T-helper 1 cell treated with Interleukin-12 subunit alpha and Interleukin-12 subunit beta and Interleukin-4 antibody, amounts not matched to agents 30 μg/mL and 1 μg/mL, for 36 hours (primary cell): ENCODE results near the gene PDE4B.
A peak's percentile ranks its signal among the peaks of the same experiment; 100 is the strongest.

Source experiments
- H3K27ac Mint-ChIP-seq: one replicate; pipeline ENCODE4 v1.8.0; 2021; ENCODE audit warnings: mild to moderate bottlenecking, mixed read lengths
- H3K27me3 Mint-ChIP-seq: one replicate; pipeline ENCODE4 v1.8.0; 2021; ENCODE audit warnings: low read depth, mixed read lengths
- H3K36me3 Mint-ChIP-seq: one replicate; pipeline ENCODE4 v1.8.0; 2021; ENCODE audit warnings: low read depth, mixed read lengths
- H3K4me1 Mint-ChIP-seq: one replicate; pipeline ENCODE4 v1.8.0; 2021; ENCODE audit warnings: low read depth, mixed read lengths
- H3K4me3 Mint-ChIP-seq: one replicate; pipeline ENCODE4 v1.8.0; 2021; ENCODE audit warnings: mild to moderate bottlenecking, moderate library complexity, mixed read lengths
- H3K9me3 Mint-ChIP-seq: one replicate; pipeline ENCODE4 v1.8.0; 2021; ENCODE audit warnings: mixed read lengths

The PDE4B gene

DNA sequence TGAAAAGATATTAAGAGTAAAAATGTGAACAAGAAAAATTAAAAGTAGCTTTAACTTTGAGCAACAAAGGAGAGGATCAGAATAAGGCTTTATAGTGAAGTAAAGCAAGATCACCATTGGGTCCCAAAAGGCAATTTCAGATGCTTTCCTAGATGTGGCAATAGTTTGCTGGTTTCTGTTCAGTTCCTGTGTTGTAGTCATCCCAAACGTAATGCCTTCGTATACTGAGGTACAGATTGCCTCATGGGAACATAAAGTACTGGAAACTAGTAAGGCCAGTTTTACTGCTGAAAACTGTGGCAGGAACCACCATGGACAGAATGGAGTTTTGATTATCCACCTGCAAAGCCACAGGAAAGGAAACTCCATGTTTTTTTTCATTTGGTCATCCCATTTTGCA, 457.8 kb downstream of the PDE4B start:
- H3K27ac Mint-ChIP-seq, result no peak overlapping the region
- H3K36me3 Mint-ChIP-seq, result no peaks in the 10 kb centered on the region
- no peak overlapping the region for H3K4me3 Mint-ChIP-seq
- peaks cover 63% of the 10 kb centered on the region for H3K4me1 Mint-ChIP-seq
- no peaks in the 10 kb centered on the region for H3K27me3 Mint-ChIP-seq
- no peaks in the 10 kb centered on the region for H3K9me3 Mint-ChIP-seq

- Mint-ChIP-seq H3K4me3 (no peak overlapping the region), H3K9me3 (no peaks in the 10 kb centered on the region), H3K36me3 (no peaks in the 10 kb centered on the region), H3K27ac (peak overlapping the region; percentile 33), H3K27me3 (no peaks in the 10 kb centered on the region), H3K4me1 (peaks cover 61% of the 10 kb centered on the region)
Observed at GRCh38 chr1:66251546-66251945, 458.9 kb downstream of the PDE4B start.

GRCh38 chr1:66253330-66253921, 460.7 kb downstream of the PDE4B start:
- Mint-ChIP-seq H3K27me3 (no peaks in the 10 kb centered on the region), H3K4me1 (peaks cover 53% of the 10 kb centered on the region), H3K27ac (no peak overlapping the region), H3K36me3 (no peaks in the 10 kb centered on the region), H3K4me3 (no peak overlapping the region), H3K9me3 (no peaks in the 10 kb centered on the region)

GRCh38 chr1:66254785-66255184, 462.1 kb downstream of the PDE4B start:
- Mint-ChIP-seq H3K27me3 (no peaks in the 10 kb centered on the region), H3K27ac (peak overlapping the region; percentile 12), H3K36me3 (no peaks in the 10 kb centered on the region), H3K4me1 (peaks cover 57% of the 10 kb centered on the region), H3K9me3 (no peaks in the 10 kb centered on the region), H3K4me3 (no peak overlapping the region)

- H3K9me3 Mint-ChIP-seq, result no peaks in the 10 kb centered on the region
- no peaks in the 10 kb centered on the region for H3K27me3 Mint-ChIP-seq
- peaks cover 66% of the 10 kb centered on the region for H3K4me1 Mint-ChIP-seq
- no peak overlapping the region for H3K27ac Mint-ChIP-seq
- peaks cover 3% of the 10 kb centered on the region for H3K36me3 Mint-ChIP-seq
- H3K4me3 Mint-ChIP-seq, result no peak overlapping the region
Observed at GRCh38 chr1:66256629-66257572, 464.2 kb downstream of the PDE4B start.

DNA sequence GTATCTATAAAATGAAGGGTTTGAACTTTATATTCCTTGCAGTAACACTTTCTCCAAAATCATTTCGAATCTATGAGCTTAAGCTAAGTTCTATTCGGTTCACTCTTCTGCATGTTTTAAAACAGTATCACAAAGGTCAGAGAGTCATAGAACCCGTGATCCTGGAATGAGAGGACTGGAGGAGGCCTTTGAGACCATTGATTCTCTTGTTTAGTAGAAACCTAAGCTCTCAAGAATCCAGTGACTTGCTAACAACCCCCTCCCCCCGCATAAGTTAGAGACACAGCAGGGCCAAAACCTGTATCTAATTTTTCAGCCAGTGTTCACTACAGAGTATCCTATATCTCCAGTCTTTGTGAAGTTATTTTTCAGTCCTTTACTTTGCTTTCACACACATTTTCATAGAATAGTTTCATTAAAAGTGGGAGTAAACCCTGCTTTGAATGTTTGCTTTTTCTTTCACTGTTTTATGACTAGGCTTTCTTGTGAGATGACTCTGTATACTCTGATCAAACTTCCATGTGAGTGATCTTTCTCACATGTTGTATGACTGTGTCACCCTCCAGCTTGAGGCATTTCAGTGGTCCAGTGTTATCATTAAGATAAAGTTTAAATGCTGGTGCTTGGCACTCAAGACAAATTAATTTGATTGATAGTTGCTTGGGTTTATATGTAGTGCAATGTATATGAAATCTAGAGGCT, 465.9 kb downstream of the PDE4B start:
- Mint-ChIP-seq H3K27me3 (no peaks in the 10 kb centered on the region), H3K9me3 (no peaks in the 10 kb centered on the region), H3K4me3 (no peak overlapping the region), H3K27ac (no peak overlapping the region), H3K36me3 (peaks cover 4% of the 10 kb centered on the region), H3K4me1 (peaks cover 71% of the 10 kb centered on the region)

GRCh38 chr1:66261364-66261763, 468.7 kb downstream of the PDE4B start:
- Mint-ChIP-seq H3K36me3 (peaks cover 4% of the 10 kb centered on the region), H3K9me3 (no peaks in the 10 kb centered on the region), H3K27ac (no peak overlapping the region), H3K4me3 (no peak overlapping the region), H3K4me1 (peaks cover 66% of the 10 kb centered on the region), H3K27me3 (no peaks in the 10 kb centered on the region)

GRCh38 chr1:66262208-66262963, 469.7 kb downstream of the PDE4B start:
- Mint-ChIP-seq H3K4me3 (no peak overlapping the region), H3K4me1 (peaks cover 67% of the 10 kb centered on the region), H3K27ac (no peak overlapping the region), H3K9me3 (no peaks in the 10 kb centered on the region), H3K27me3 (no peaks in the 10 kb centered on the region), H3K36me3 (peaks cover 4% of the 10 kb centered on the region)

DNA sequence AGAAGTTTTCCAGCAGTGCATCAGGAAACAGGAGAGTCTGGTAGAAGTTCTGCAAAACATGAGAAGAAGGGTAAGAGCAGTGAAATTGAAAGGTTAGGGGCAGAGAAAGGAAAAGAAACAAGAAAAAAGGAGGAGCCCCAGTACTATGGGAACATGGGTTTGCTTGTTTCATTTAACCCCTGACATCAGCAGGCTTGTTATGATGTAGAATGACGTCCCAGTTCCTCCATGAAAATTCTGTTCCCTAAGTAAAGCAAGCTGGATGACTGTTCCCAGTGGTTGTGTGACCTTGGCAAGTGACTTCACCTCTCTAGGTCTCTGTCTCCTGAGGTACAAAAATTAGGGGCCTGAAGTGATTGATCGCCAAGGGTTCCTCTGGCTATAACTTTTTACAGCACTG, 472.6 kb downstream of the PDE4B start:
- H3K27me3 Mint-ChIP-seq, result no peaks in the 10 kb centered on the region
- H3K27ac Mint-ChIP-seq, result no peak overlapping the region
- H3K4me1 Mint-ChIP-seq, result peaks cover 55% of the 10 kb centered on the region
- no peak overlapping the region for H3K4me3 Mint-ChIP-seq
- H3K36me3 Mint-ChIP-seq, result peaks cover 4% of the 10 kb centered on the region
- no peaks in the 10 kb centered on the region for H3K9me3 Mint-ChIP-seq

DNA sequence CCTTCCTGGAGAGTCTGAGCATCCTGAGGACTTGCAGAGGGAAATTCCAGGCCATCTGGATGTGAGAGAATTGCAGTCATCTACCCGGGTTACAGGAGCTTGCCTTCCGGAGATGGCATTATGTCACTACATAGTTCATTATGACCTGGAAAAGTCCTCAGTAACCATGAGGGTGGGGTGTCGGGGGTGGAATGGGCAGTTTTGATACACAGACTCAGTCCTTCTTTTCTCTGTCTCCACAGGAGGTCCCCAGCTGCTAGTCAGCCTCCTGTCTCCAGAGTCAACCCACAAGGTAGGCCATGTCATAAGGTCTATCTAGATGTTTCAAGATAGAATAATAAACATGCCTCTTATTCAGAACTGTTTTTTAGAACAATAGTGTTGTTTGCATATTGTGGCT, 473.1 kb downstream of the PDE4B start:
- Mint-ChIP-seq H3K36me3 (peaks cover 4% of the 10 kb centered on the region), H3K27ac (no peak overlapping the region), H3K9me3 (no peaks in the 10 kb centered on the region), H3K4me1 (peaks cover 54% of the 10 kb centered on the region), H3K27me3 (no peaks in the 10 kb centered on the region), H3K4me3 (no peak overlapping the region)

DNA sequence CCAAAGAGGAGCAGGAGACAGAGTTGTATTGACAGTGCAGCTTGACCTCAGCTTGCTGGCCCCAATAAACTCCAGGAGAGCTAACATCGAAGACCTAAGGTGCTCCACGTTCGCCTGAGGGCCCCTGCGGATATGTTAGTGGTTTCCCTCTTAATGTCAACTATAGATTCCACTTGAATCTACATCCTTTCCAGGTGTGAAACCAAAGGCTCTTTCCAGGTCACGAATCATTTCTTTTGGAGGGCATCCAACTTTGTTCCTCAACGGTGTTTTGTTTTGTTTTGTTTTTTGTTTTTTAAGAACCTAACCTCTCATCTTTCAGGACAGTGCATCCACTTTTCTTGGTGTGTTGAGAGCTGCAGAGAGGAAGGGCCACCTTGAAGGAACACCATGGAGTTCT, 473.7 kb downstream of the PDE4B start:
- Mint-ChIP-seq H3K27me3 (no peaks in the 10 kb centered on the region), H3K9me3 (no peaks in the 10 kb centered on the region), H3K4me3 (no peak overlapping the region), H3K4me1 (peaks cover 52% of the 10 kb centered on the region), H3K36me3 (peaks cover 1% of the 10 kb centered on the region), H3K27ac (no peak overlapping the region)

GRCh38 chr1:66266756-66267155, 474.1 kb downstream of the PDE4B start:
- Mint-ChIP-seq H3K27ac (no peak overlapping the region), H3K4me1 (peaks cover 52% of the 10 kb centered on the region), H3K9me3 (no peaks in the 10 kb centered on the region)

DNA sequence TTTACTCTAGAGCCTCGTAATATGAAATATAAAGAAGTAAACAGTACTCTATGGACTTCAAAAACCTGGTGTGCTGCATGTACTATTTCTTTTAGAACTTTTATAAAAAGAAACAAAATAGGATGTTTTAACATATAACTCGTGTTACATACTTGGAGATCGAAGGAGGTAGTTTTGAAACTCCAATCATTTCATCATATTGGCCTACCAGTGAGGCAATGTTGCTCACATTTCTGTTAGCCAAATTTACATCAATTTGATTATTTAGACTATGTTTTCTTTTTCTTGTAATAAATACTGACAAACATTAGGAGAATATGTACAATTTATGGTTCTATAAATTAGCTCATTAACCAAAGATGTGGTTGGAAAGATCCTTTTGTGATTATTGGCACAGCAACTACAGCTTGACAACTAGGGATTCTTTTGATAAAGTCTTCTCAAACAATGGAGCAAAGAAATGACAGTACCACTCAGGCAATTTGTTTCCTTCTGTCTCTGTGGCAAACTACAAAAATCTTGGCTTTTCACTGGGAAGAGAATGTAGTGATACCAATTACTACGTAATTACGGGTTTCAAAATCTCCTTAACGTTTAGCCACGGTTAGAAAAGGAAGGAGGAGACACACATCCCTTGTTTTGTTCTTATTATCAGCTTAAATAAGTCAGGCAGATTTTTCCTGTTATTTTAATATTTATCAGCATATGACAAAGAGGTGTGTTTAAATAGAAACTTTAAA, 474.7 kb downstream of the PDE4B start:
- Mint-ChIP-seq H3K27me3 (no peaks in the 10 kb centered on the region), H3K4me1 (peaks cover 55% of the 10 kb centered on the region), H3K4me3 (no peak overlapping the region), H3K27ac (no peak overlapping the region), H3K9me3 (no peaks in the 10 kb centered on the region), H3K36me3 (peaks cover 1% of the 10 kb centered on the region)

More at GRCh38 chr1:66266756-66267155, 474.1 kb downstream of the PDE4B start:
- Mint-ChIP-seq H3K4me3 (no peak overlapping the region), H3K27me3 (no peaks in the 10 kb centered on the region), H3K36me3 (peaks cover 1% of the 10 kb centered on the region)

DNA sequence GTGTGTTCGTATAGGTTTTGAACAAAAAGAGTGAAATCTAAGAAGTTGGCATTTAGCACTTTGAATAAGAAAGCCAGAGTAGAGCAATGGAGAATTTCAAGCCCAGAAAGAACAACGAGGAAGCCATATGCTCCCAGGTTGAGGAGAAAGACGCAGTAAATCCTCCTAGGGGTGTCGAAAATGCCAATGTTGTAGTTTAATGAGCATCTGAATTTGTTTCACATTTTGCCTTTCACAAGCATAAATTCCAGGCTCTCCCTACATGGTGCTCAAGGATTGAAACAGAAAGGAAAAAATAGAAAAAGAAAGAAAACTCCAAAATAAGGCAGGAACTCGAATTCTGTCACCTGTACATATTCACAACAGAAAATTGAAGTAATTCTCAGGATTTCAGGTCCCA, 476.5 kb downstream of the PDE4B start:
- Mint-ChIP-seq H3K4me1 (peaks cover 54% of the 10 kb centered on the region), H3K27me3 (no peaks in the 10 kb centered on the region), H3K9me3 (no peaks in the 10 kb centered on the region), H3K4me3 (no peak overlapping the region), H3K27ac (no peak overlapping the region), H3K36me3 (peaks cover 1% of the 10 kb centered on the region)
